Psoas muscle (tissue), 8 donors: Measurements from ENCODE around the gene TAOK2. TPM values are rescaled to one million over a fixed set of nuclear protein-coding genes. Genes with fewer than 3 reads are reported as not detected.

Source experiments
- ATAC-seq, 4 donors: fragments of 200-7000 bp; cut with Tn5 transposase; one replicate each; pipeline ENCODE4 v1.9.1; 2020; ENCODE audit warnings: moderate library complexity in 3 of 4, mild to moderate bottlenecking in 2 of 4
- DNase-seq, 2 donors: peaks; one replicate each; pipeline ENCODE4 v3.0.0-alpha.2; 2020
- H3K27ac ChIP-seq: fragments of 200-600 bp; one replicate; pipeline ENCODE4 v1.8.0; 2022
- H3K27me3 ChIP-seq, 3 donors: fragments of 200-600 bp in 1 of 3; one replicate each; pipeline versions ENCODE4 v1.6.1 to v1.8.0; 2013 to 2022; ENCODE audit warnings: low read length in 2 of 3, mild to moderate bottlenecking in 2 of 3, moderate library complexity in 1 of 3; ENCODE audit not compliant: insufficient read depth in 3 of 3
- H3K36me3 ChIP-seq, 2 donors: fragments of 200-600 bp in 1 of 2; one replicate each; pipeline versions ENCODE4 v1.6.1 to v1.8.0; 2013 to 2022; ENCODE audit warnings: low read depth in 1 of 2, mild to moderate bottlenecking in 1 of 2, moderate library complexity in 1 of 2; ENCODE audit not compliant: insufficient read depth in 1 of 2
- H3K4me1 ChIP-seq: fragments of 200-600 bp; one replicate; pipeline ENCODE4 v1.8.0; 2022
- H3K4me3 ChIP-seq: fragments of 200-600 bp; one replicate; pipeline ENCODE4 v1.8.0; 2022; ENCODE audit warnings: mild to moderate bottlenecking
- H3K9me3 ChIP-seq: fragments of 200-600 bp; one replicate; pipeline ENCODE4 v1.8.0; 2022
- WGBS, 3 donors: extraction: QIAGEN DNeasy Blood & Tissue Kit; methylation state at CpG; one replicate each; pipeline versions ENCODE4 v1.1.6 to v1.1.7; 2013; 5-methylcytosine and 5-hydroxymethylcytosine counted together
- intact Hi-C, 2 donors: fragments of 100-400 bp; cut with DNase I; formaldehyde crosslinking; loops; one replicate each; pipeline versions ENCODE4 v1.11.0 to v1.14.2; 2022
- polyA plus RNA-seq, 3 donors: library from polyadenylated mRNA; stranded (reverse); fragments of 200-250 nt; gene quantifications; one replicate each; pipeline ENCODE4 v1.2.3, GENCODE V29; 2013
- total RNA-seq, 4 donors: library from RNA; stranded (reverse); fragmentation: NEBNext Ultra II Directional in 2 of 4; extraction: Animal tissue kit (Norgen Biotek cat#: 25700) in 2 of 4; gene quantifications; one replicate each; pipeline versions ENCODE4 v1.2.1 to v1.2.4, GENCODE V29; 2021 to 2023
- TF ChIP-seq, protein P1 (sequence below): fragments of 200-600 bp; IDR thresholded peaks from one replicate; pipeline ENCODE4 v1.8.0; 2022; ENCODE audit warnings: antibody characterized with exemption
- donor health status: healthy with polysubstance abuse.
- donor health status: DM: no; HTN: no; CAD: no; lungs with moderate emphysema.
- donor health status: Bipolar disorder and iron deficiency.
- donor health status: healthy.
- donor health status: DM: yes; HTN: yes; CAD: no.
- donor health status: DM: no; HTN: no; CAD: no.
- donor health status: DM: no; HTN: no; CAD: no.
- donor health status: DM: yes; HTN: yes; CAD: no.

The TAOK2 gene
- total and polyA plus RNA-seq, 7 donors, result 15.7 to 30.2 (median 21.8) TPM

DNA sequence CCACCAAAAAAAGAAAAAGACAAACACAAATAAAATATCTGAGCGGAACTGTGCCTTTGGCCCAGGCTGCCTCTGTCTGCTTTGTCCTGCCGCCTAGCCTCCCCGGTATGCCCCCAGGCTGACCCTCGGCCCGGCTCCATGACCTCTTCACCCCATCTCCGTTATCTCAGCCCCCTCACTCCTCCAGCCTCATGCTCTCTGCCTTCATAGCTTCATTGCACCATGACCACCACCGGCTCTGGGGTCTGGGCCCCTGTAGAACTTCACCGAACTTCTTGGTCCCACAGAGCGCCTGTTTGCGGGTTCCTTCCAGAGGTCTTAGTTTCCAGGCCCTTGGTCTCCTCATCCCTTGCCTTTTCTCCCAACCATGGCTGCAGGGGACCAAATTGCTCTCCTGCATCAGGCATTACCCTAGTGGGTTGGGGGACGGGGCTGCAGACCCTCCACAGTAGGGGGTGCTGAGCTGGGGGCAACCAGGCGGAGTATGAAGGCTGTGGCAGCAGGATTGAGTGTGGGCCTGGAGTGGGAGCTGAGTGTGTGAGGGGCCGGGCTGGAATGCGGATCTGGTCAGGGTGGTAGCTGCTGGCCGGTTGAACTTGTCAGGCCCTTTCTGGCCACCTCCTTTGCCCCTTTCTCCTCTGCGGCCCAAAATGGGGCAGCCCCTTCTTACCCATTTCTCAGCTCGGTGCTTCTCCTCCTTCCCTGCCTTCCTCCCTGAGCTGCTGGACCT lies 14.8 kb downstream of the TAOK2 start:
- Histone ChIP-seq H3K4me1 (no peaks in the 10 kb centered on the region), H3K4me3 (no peak overlapping the region), H3K9me3 (no peaks in the 10 kb centered on the region), H3K27ac (no peak overlapping the region), H3K27me3 (no peaks in the 10 kb centered on the region), H3K36me3 (peaks cover 19 to 100% of the 10 kb centered on the region in 2 donors)
- intact Hi-C loops, result no loop called here
- TF ChIP-seq, protein P1, sequence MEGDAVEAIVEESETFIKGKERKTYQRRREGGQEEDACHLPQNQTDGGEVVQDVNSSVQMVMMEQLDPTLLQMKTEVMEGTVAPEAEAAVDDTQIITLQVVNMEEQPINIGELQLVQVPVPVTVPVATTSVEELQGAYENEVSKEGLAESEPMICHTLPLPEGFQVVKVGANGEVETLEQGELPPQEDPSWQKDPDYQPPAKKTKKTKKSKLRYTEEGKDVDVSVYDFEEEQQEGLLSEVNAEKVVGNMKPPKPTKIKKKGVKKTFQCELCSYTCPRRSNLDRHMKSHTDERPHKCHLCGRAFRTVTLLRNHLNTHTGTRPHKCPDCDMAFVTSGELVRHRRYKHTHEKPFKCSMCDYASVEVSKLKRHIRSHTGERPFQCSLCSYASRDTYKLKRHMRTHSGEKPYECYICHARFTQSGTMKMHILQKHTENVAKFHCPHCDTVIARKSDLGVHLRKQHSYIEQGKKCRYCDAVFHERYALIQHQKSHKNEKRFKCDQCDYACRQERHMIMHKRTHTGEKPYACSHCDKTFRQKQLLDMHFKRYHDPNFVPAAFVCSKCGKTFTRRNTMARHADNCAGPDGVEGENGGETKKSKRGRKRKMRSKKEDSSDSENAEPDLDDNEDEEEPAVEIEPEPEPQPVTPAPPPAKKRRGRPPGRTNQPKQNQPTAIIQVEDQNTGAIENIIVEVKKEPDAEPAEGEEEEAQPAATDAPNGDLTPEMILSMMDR, result no peak
- no peak for ATAC-seq
- no peak for DNase-seq
- WGBS, 3 donors, result 80 to 90% (median 86%) methylated on average over 16 to 17 of the region's 17 CpGs

DNA sequence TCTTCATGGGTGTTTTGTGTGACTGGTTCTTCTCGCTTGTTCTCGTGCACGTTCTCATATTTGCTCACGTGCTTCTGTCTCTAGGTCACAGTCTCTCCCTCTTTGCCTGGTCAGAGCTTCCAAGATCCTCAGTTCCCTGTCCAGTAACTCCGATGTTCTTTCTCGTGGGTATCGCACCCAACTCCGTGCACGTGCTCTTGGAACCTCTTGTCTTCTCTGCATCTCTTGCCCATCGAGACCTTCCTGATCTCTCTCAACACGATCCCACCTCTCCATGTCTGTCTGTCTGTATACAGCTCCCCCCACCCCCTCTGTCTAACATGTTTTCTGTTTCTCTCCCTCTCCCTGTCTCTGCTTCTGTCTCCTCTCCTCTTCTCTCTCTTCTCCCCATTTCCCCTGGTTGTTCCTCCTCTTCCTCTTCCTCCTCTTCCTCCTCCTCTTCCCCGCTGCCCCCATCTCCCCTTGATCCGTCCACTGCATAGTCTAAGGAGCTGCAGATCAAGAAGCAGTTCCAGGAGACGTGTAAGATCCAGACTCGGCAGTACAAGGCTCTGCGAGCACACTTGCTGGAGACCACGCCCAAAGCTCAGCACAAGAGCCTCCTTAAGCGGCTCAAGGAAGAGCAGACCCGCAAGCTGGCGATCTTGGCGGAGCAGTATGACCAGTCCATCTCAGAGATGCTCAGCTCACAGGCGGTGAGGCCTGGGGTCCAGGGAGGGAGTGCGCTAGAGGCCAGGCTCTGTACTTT lies 15.6 kb downstream of the TAOK2 start:
- ATAC-seq, result no peak

DNA sequence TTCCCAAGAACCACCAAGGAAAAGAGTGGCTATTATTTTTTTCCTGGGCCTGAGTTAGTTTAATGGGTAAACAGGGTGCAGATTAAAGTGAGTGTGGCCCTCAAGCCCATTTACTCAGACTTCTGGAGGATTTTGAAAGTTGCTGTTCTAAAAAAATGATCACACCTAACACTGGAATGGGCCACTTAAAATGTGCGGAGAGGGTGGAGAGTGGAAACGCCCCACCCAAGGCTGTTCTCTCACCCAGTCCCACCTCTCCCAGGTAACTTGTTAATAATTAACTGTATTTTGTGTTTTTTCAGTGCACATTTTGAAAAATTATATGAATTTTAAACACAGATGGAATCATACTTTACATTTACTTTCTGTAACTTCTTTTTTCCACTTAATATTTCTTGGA lies 16.4 kb downstream of the TAOK2 start:
- TF ChIP-seq, protein P1, result no peak
- Histone ChIP-seq H3K36me3 (peaks cover 17 to 94% of the 10 kb centered on the region in 2 donors), H3K27ac (no peak overlapping the region), H3K4me1 (peaks cover 13% of the 10 kb centered on the region), H3K27me3 (no peaks in the 10 kb centered on the region), H3K9me3 (no peaks in the 10 kb centered on the region), H3K4me3 (no peak overlapping the region)
- 90 to 96% (median 96%) methylated on average over 2 of the region's 2 CpGs for WGBS, 3 donors
- ATAC-seq (no peak), DNase-seq (no peak)
- intact Hi-C loops, result no loop called here

More for the DNA sequence above, 15.6 kb downstream of the TAOK2 start:
- DNase-seq, result no peak
- TF ChIP-seq, protein P1, result no peak
- Histone ChIP-seq H3K27ac (no peak overlapping the region), H3K4me1 (peaks cover 5% of the 10 kb centered on the region), H3K36me3 (peaks cover 19 to 100% of the 10 kb centered on the region in 2 donors), H3K27me3 (no peaks in the 10 kb centered on the region), H3K9me3 (no peaks in the 10 kb centered on the region), H3K4me3 (no peak overlapping the region)
- 82 to 83% (median 82%) methylated on average over 23 of the region's 23 CpGs for WGBS, 3 donors
- intact Hi-C loops, result no loop called here

DNA sequence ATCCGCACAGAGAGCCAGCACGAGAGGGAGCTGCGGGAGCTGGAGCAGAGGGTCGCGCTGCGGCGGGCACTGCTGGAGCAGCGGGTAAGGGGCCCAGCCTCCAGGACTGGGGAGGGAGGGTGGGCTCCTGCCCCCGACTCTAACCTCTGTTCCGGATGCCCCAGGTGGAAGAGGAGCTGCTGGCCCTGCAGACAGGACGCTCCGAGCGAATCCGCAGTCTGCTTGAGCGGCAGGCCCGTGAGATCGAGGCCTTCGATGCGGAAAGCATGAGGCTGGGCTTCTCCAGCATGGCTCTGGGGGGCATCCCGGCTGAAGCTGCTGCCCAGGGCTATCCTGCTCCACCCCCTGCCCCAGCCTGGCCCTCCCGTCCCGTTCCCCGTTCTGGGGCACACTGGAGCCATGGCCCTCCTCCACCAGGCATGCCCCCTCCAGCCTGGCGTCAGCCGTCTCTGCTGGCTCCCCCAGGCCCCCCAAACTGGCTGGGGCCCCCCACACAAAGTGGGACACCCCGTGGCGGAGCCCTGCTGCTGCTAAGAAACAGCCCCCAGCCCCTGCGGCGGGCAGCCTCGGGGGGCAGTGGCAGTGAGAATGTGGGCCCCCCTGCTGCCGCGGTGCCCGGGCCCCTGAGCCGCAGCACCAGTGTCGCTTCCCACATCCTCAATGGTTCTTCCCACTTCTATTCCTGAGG lies 17.4 kb downstream of the TAOK2 start:
- DNase-seq (no peak), ATAC-seq (no peak)
- peaks cover 14% of the 10 kb centered on the region for H3K4me1 ChIP-seq
- no peak overlapping the region for H3K27ac ChIP-seq
- no peaks in the 10 kb centered on the region for H3K9me3 ChIP-seq
- H3K36me3 ChIP-seq, result peaks cover 11 to 84% of the 10 kb centered on the region in 2 donors
- WGBS, 3 donors, result 89 to 91% (median 90%) methylated on average over 32 to 35 of the region's 35 CpGs
- no peak overlapping the region for H3K4me3 ChIP-seq
- H3K27me3 ChIP-seq, result no peaks in the 10 kb centered on the region
- intact Hi-C loops, result no loop called here
- TF ChIP-seq, protein P1, result no peak
